Measurements from ENCODE around the gene SUCNR1.

Gene SUCNR1

GRCh38 chr3:151908399-151908798 is 35.0 kb downstream of the SUCNR1 start:
- no peaks in the 10 kb centered on the region for H3K4me1 ChIP-seq (ENCODE audit: insufficient read depth, insufficient read length)
- no peak overlapping the region for H3K4me3 ChIP-seq (ENCODE audit: insufficient read length, low read depth)
- DNase-seq (ENCODE audit: low read depth, low spot score) = no peak
- H3K36me3 ChIP-seq (ENCODE audit: insufficient read depth, insufficient read length, low read length) = no peaks in the 10 kb centered on the region
- TF ChIP-seq SUZ12 (IDR thresholded peaks at IDR 0.05; ENCODE audit: extremely low read depth, insufficient read depth, insufficient read length) = no peak
- TF ChIP-seq ZNF274 (IDR thresholded peaks at IDR 0.05; ENCODE audit: low read depth, low read length) = no peak
- TF ChIP-seq YY1 (IDR thresholded peaks at IDR 0.05; ENCODE audit: insufficient read depth, insufficient read length) = no peak
- 0 out of 2 replicates have a peak, but pooled peaks cover 6% of the 10 kb centered on the region for H3K9me3 ChIP-seq (ENCODE audit: insufficient read depth, low read length)
- no peaks in the 10 kb centered on the region for H3K27me3 ChIP-seq (ENCODE audit: insufficient read depth, insufficient read length)
- H3K9ac ChIP-seq (ENCODE audit: insufficient read length, low read depth) = no peak overlapping the region

GRCh38 chr3:151909681-151910405 is 36.4 kb downstream of the SUCNR1 start:
- Histone ChIP-seq H3K4me3 (ENCODE audit: insufficient read length, low read depth) (no peak overlapping the region), H3K9me3 (ENCODE audit: insufficient read depth, low read length) (0 out of 2 replicates have a peak, but pooled peaks cover 6% of the 10 kb centered on the region), H3K9ac (ENCODE audit: insufficient read length, low read depth) (no peak overlapping the region), H3K36me3 (ENCODE audit: insufficient read depth, insufficient read length, low read length) (no peaks in the 10 kb centered on the region), H3K27me3 (ENCODE audit: insufficient read depth, insufficient read length) (no peaks in the 10 kb centered on the region), H3K4me1 (ENCODE audit: insufficient read depth, insufficient read length) (no peaks in the 10 kb centered on the region)
- TF ChIP-seq YY1 (IDR thresholded peaks at IDR 0.05; ENCODE audit: insufficient read depth, insufficient read length) = no peak
- TF ChIP-seq SUZ12 (IDR thresholded peaks at IDR 0.05; ENCODE audit: extremely low read depth, insufficient read depth, insufficient read length) = no peak
- TF ChIP-seq ZNF274 (IDR thresholded peaks at IDR 0.05; ENCODE audit: low read depth, low read length) = no peak
- no peak for DNase-seq (ENCODE audit: low read depth, low spot score)

GRCh38 chr3:151911462-151911861 is 38.0 kb downstream of the SUCNR1 start:
- no peak for TF ChIP-seq ZNF274 (IDR thresholded peaks at IDR 0.05; ENCODE audit: low read depth, low read length)
- TF ChIP-seq SUZ12 (IDR thresholded peaks at IDR 0.05; ENCODE audit: extremely low read depth, insufficient read depth, insufficient read length) = no peak
- no peak for TF ChIP-seq YY1 (IDR thresholded peaks at IDR 0.05; ENCODE audit: insufficient read depth, insufficient read length)
- Histone ChIP-seq H3K9me3 (ENCODE audit: insufficient read depth, low read length) (0 out of 2 replicates have a peak, but pooled peaks cover 6% of the 10 kb centered on the region), H3K4me3 (ENCODE audit: insufficient read length, low read depth) (no peak overlapping the region), H3K9ac (ENCODE audit: insufficient read length, low read depth) (no peak overlapping the region), H3K27me3 (ENCODE audit: insufficient read depth, insufficient read length) (no peaks in the 10 kb centered on the region), H3K4me1 (ENCODE audit: insufficient read depth, insufficient read length) (no peaks in the 10 kb centered on the region), H3K36me3 (ENCODE audit: insufficient read depth, insufficient read length, low read length) (no peaks in the 10 kb centered on the region)
- DNase-seq (ENCODE audit: low read depth, low spot score) = no peak

GRCh38 chr3:151912028-151912427 is 38.6 kb downstream of the SUCNR1 start:
- H3K9me3 ChIP-seq (ENCODE audit: insufficient read depth, low read length) = 0 out of 2 replicates have a peak, but pooled peaks cover 6% of the 10 kb centered on the region
- no peak for DNase-seq (ENCODE audit: low read depth, low spot score)
- no peak overlapping the region for H3K4me3 ChIP-seq (ENCODE audit: insufficient read length, low read depth)
- no peaks in the 10 kb centered on the region for H3K4me1 ChIP-seq (ENCODE audit: insufficient read depth, insufficient read length)
- H3K36me3 ChIP-seq (ENCODE audit: insufficient read depth, insufficient read length, low read length) = no peaks in the 10 kb centered on the region
- TF ChIP-seq YY1 (IDR thresholded peaks at IDR 0.05; ENCODE audit: insufficient read depth, insufficient read length) (no peak), ZNF274 (IDR thresholded peaks at IDR 0.05; ENCODE audit: low read depth, low read length) (no peak), SUZ12 (IDR thresholded peaks at IDR 0.05; ENCODE audit: extremely low read depth, insufficient read depth, insufficient read length) (no peak)
- no peak overlapping the region for H3K9ac ChIP-seq (ENCODE audit: insufficient read length, low read depth)
- no peaks in the 10 kb centered on the region for H3K27me3 ChIP-seq (ENCODE audit: insufficient read depth, insufficient read length)

- TF ChIP-seq YY1 (IDR thresholded peaks at IDR 0.05; ENCODE audit: insufficient read depth, insufficient read length) = no peak
- no peak for TF ChIP-seq ZNF274 (IDR thresholded peaks at IDR 0.05; ENCODE audit: low read depth, low read length)
- TF ChIP-seq SUZ12 (IDR thresholded peaks at IDR 0.05; ENCODE audit: extremely low read depth, insufficient read depth, insufficient read length) = no peak
- DNase-seq (ENCODE audit: low read depth, low spot score) = no peak
- no peaks in the 10 kb centered on the region for H3K27me3 ChIP-seq (ENCODE audit: insufficient read depth, insufficient read length)
- H3K9me3 ChIP-seq (ENCODE audit: insufficient read depth, low read length) = 0 out of 2 replicates have a peak, but pooled peaks cover 2% of the 10 kb centered on the region
- H3K36me3 ChIP-seq (ENCODE audit: insufficient read depth, insufficient read length, low read length) = no peaks in the 10 kb centered on the region
- H3K4me1 ChIP-seq (ENCODE audit: insufficient read depth, insufficient read length) = no peaks in the 10 kb centered on the region
- no peak overlapping the region for H3K4me3 ChIP-seq (ENCODE audit: insufficient read length, low read depth)
- H3K9ac ChIP-seq (ENCODE audit: insufficient read length, low read depth) = no peak overlapping the region
These were observed 43.3 kb downstream of the SUCNR1 start for GRCh38 chr3:151916781-151917180.

GRCh38 chr3:151918253-151919029 is 45.0 kb downstream of the SUCNR1 start:
- no peaks in the 10 kb centered on the region for H3K27me3 ChIP-seq (ENCODE audit: insufficient read depth, insufficient read length)
- DNase-seq (ENCODE audit: low read depth, low spot score) = no peak
- H3K4me1 ChIP-seq (ENCODE audit: insufficient read depth, insufficient read length) = no peaks in the 10 kb centered on the region
- H3K9ac ChIP-seq (ENCODE audit: insufficient read length, low read depth) = no peak overlapping the region
- no peak for TF ChIP-seq ZNF274 (IDR thresholded peaks at IDR 0.05; ENCODE audit: low read depth, low read length)
- TF ChIP-seq YY1 (IDR thresholded peaks at IDR 0.05; ENCODE audit: insufficient read depth, insufficient read length) = no peak
- TF ChIP-seq SUZ12 (IDR thresholded peaks at IDR 0.05; ENCODE audit: extremely low read depth, insufficient read depth, insufficient read length) = no peak
- H3K4me3 ChIP-seq (ENCODE audit: insufficient read length, low read depth) = no peak overlapping the region
- no peaks in the 10 kb centered on the region for H3K9me3 ChIP-seq (ENCODE audit: insufficient read depth, low read length)
- no peaks in the 10 kb centered on the region for H3K36me3 ChIP-seq (ENCODE audit: insufficient read depth, insufficient read length, low read length)

- no peak for TF ChIP-seq ZNF274 (IDR thresholded peaks at IDR 0.05; ENCODE audit: low read depth, low read length)
- TF ChIP-seq SUZ12 (IDR thresholded peaks at IDR 0.05; ENCODE audit: extremely low read depth, insufficient read depth, insufficient read length) = no peak
- TF ChIP-seq YY1 (IDR thresholded peaks at IDR 0.05; ENCODE audit: insufficient read depth, insufficient read length) = no peak
- H3K9ac ChIP-seq (ENCODE audit: insufficient read length, low read depth) = no peak overlapping the region
- no peak for DNase-seq (ENCODE audit: low read depth, low spot score)
These were observed 45.5 kb downstream of the SUCNR1 start for GRCh38 chr3:151919030-151919328.

More at GRCh38 chr3:151919030-151919328, 45.5 kb downstream of the SUCNR1 start:
- Histone ChIP-seq H3K4me1 (ENCODE audit: insufficient read depth, insufficient read length) (no peaks in the 10 kb centered on the region), H3K9me3 (ENCODE audit: insufficient read depth, low read length) (no peaks in the 10 kb centered on the region), H3K36me3 (ENCODE audit: insufficient read depth, insufficient read length, low read length) (no peaks in the 10 kb centered on the region), H3K4me3 (ENCODE audit: insufficient read length, low read depth) (no peak overlapping the region), H3K27me3 (ENCODE audit: insufficient read depth, insufficient read length) (no peaks in the 10 kb centered on the region)

Measured in NT2/D1 (cell line).